Measurements from ENCODE around the gene CNKSR3. TPM values are rescaled to one million over a fixed set of nuclear protein-coding genes. Genes with fewer than 3 reads are reported as not detected.

The CNKSR3 gene
- total RNA-seq: 1.8 and 4.5 TPM in 2 replicates

GRCh38 chr6:154510144-154510905, at the start of gene CNKSR3:
Gene CNKSR3, minus strand, starts transcription at chr6:154510685. Its CDS starts 571 bp downstream, at chr6:154510114.

GRCh38 chr6:154356690-154357089, 153.8 kb downstream of the CNKSR3 start, which contains the start of gene IPCEF1:
Gene IPCEF1, minus strand, starts transcription at chr6:154356803. Its CDS starts 90,856 bp downstream, at chr6:154265947.

Other genes with a start within 250 kb of the CNKSR3 start
- gene IPCEF1, start 153.9 kb downstream of the CNKSR3 start, total RNA-seq: 0.08 TPM in 1 of 2 replicates, not detected in the other
- 27.2 and 39.4 TPM in 2 replicates for gene SCAF8, start 222.7 kb upstream of the CNKSR3 start, total RNA-seq